Measurements from ENCODE around the gene ZBED1.

- no peak for TF ChIP-seq CTCF (IDR thresholded peaks at IDR 0.05)
- no peak for TF ChIP-seq POLR2A (IDR thresholded peaks at IDR 0.05)
- TF ChIP-seq POLR2AphosphoS5 (IDR thresholded peaks at IDR 0.05): no peak
Observed at GRCh38 chrX:2511326-2511725, 10.6 kb upstream of the ZBED1 start.
